Activated CD4-positive, alpha-beta T cell treated with anti-CD3 and anti-CD28 coated beads, Interleukin-2, Interleukin-4, amounts not matched to agents 100 ng/mL and 50 ng/mL, durations not matched to agents 16 hours and 8 hours (primary cell): Measurements from ENCODE around the gene CNNM4.
"Not testable (repeated sequence)": the region's sequence is repeated elsewhere in the genome, so short reads cannot be mapped to it uniquely, and the experiment has no call there.

ENCODE experiments used
- DNase-seq: peaks from one replicate; pipeline ENCODE4 v3.0.0-alpha.2; 2020; ENCODE audit warnings: low spot score

Gene CNNM4

GRCh38 chr2:96792772-96793749 is 32.4 kb downstream of the CNNM4 start:
- DNase-seq: no peak

- no peak for DNase-seq
Measured at GRCh38 chr2:96795076-96795475, 34.4 kb downstream of the CNNM4 start.

GRCh38 chr2:96796497-96796896 is 35.8 kb downstream of the CNNM4 start:
- not testable (repeated sequence) for DNase-seq

- DNase-seq: no peak
Measured at GRCh38 chr2:96797066-96797625, 36.4 kb downstream of the CNNM4 start.

- no peak for DNase-seq
Measured at GRCh38 chr2:96798733-96799622, 38.3 kb downstream of the CNNM4 start.

- no peak for DNase-seq
Measured at GRCh38 chr2:96799623-96799935, 38.9 kb downstream of the CNNM4 start.

GRCh38 chr2:96800061-96801004 is 39.6 kb downstream of the CNNM4 start:
- DNase-seq: no peak

GRCh38 chr2:96801005-96801785 is 40.5 kb downstream of the CNNM4 start:
- DNase-seq: peak; percentile 68

- no peak for DNase-seq
Measured at GRCh38 chr2:96801786-96802595, 41.3 kb downstream of the CNNM4 start.

GRCh38 chr2:96802721-96803120 is 42.0 kb downstream of the CNNM4 start:
- DNase-seq: no peak

GRCh38 chr2:96804986-96805385 is 44.3 kb downstream of the CNNM4 start:
- DNase-seq: no peak

GRCh38 chr2:96805946-96806345 is 45.2 kb downstream of the CNNM4 start:
- not testable (repeated sequence) for DNase-seq

GRCh38 chr2:96806468-96807126 is 45.9 kb downstream of the CNNM4 start:
- DNase-seq: no peak

GRCh38 chr2:96807127-96807471 is 46.4 kb downstream of the CNNM4 start:
- DNase-seq: no peak

GRCh38 chr2:96808176-96808837 is 47.6 kb downstream of the CNNM4 start:
- DNase-seq: no peak

- DNase-seq: no peak
Measured at GRCh38 chr2:96809216-96809882, 48.6 kb downstream of the CNNM4 start.

GRCh38 chr2:96809951-96810782 is 49.5 kb downstream of the CNNM4 start:
- no peak for DNase-seq
